Vagina (tissue), 2 donors: ENCODE measurements around the gene DMBX1.

Source experiments
- CTCF ChIP-seq, 3 experiments: fragments of 450-650 bp in 2 of 3; fragments of 200-600 bp in 1 of 3; sonication (generic) in 1 of 3; IDR thresholded peaks; one replicate each; pipeline ENCODE4 v1.5.1; 2017 to 2019; ENCODE audit warnings: antibody characterized with exemption in 3 of 3, mild to moderate bottlenecking in 2 of 3, moderate library complexity in 2 of 3
- POLR2A ChIP-seq, 2 donors: fragments of 450-650 bp; IDR thresholded peaks; one replicate each; pipeline ENCODE4 v1.6.1; 2017; ENCODE audit warnings: antibody characterized with exemption in 2 of 2, mild to moderate bottlenecking in 2 of 2, moderate library complexity in 2 of 2

DNA sequence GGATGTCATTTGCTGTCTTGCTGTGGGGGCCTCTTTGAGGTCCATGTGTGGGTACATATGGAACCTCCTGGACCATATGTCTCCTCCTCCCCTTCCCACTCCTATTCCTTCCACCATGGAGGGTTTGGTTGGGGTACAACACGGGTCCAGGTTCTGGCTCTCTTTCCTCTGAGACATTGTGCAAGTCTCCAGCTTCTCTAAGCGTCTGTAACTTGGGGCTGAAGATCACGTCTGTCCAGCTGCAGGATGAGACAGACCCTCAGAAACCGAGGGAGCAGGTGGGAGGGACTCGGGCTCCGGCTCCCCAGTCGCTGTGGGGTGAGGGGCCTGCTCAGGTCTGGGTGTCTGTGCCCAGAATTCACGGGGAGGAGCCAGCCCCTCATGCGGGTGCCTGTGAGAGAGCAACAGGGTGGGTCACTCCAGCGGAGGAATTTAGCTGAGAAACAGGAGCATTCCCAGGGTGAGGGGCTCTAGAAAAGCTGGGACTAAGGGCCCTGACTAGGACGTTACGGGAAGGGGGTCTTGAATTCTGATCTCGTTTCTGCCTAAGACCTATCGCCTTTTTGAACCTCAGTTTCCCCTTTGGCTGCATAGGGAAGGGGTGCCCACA, 42.0 kb upstream of the DMBX1 start:
- TF ChIP-seq POLR2A (IDR thresholded peaks at IDR 0.05), result no peak
- no peak for TF ChIP-seq CTCF (IDR thresholded peaks at IDR 0.05)
